IMR-90 (cell line): ENCODE results near the gene FOXO1. TPM values are rescaled to one million over a fixed set of nuclear protein-coding genes. Genes with fewer than 3 reads are reported as not detected.

Experiments used
- ATAC-seq: fragments of 200-7000 bp; cut with Tn5 transposase; 2 replicates; pipeline ENCODE4 v1.9.1; 2020; ENCODE audit warnings: low read depth, mild to moderate bottlenecking, moderate library complexity
- BruUV-seq: library from RNA; stranded (reverse); fragments of 400-500 nt; replicated peaks from 2 replicates; lab custom pipeline; 2021; lab: Mats Ljungman, UMichigan
- CTCF ChIA-PET: fragments of 300-600 bp; formaldehyde crosslinking; extraction: SDS; loops from one replicate; lab custom pipeline; 2021; ENCODE audit warnings: antibody characterized with exemption; lab: Yijun Ruan, JAX
- POLR2A ChIA-PET: fragments of 300-600 bp; sonication (Branson Sonifier 250); formaldehyde crosslinking; loops from one replicate; lab custom pipeline; 2022; ENCODE audit warnings: antibody characterized with exemption; ENCODE audit not compliant: unreplicated experiment; lab: Charles Lee
- DNase-seq: peaks from one replicate; pipeline ENCODE4 v3.0.0; 2013
- H2AFZ ChIP-seq: replicated peaks from 2 replicates; pipeline ENCODE3; 2013; ENCODE audit warnings: low read length, mild to moderate bottlenecking; ENCODE audit not compliant: poor library complexity
- H2AK5ac ChIP-seq: 2 replicates; pipeline ENCODE4 v1.6.1; 2013; ENCODE audit warnings: low read depth, low read length, inconsistent platforms
- H2AK9ac ChIP-seq: replicated peaks from 2 replicates; pipeline ENCODE3; 2013; ENCODE audit warnings: mild to moderate bottlenecking, low read depth, low read length, moderate library complexity; ENCODE audit not compliant: poor library complexity
- H2BK120ac ChIP-seq: 2 replicates; pipeline ENCODE4 v1.6.1; 2013; ENCODE audit warnings: low read depth, low read length, inconsistent platforms
- H2BK15ac ChIP-seq: 3 replicates; pipeline ENCODE4 v1.6.1; 2013; ENCODE audit warnings: low read depth, low read length, inconsistent platforms
- H2BK20ac ChIP-seq: 2 replicates; pipeline ENCODE4 v1.6.1; 2013; ENCODE audit warnings: low read depth, mild to moderate bottlenecking, inconsistent platforms, low read length, moderate library complexity
- H2BK5ac ChIP-seq: 2 replicates; pipeline ENCODE4 v1.6.1; 2013; ENCODE audit warnings: mild to moderate bottlenecking, low read depth, low read length, inconsistent platforms; ENCODE audit not compliant: poor library complexity, severe bottlenecking
- H3K14ac ChIP-seq: replicated peaks from 2 replicates; pipeline ENCODE4 v1.6.1; 2013; ENCODE audit warnings: low read depth, low read length, inconsistent platforms
- H3K18ac ChIP-seq: 2 replicates; pipeline ENCODE4 v1.6.1; 2013; ENCODE audit warnings: low read depth, low read length, control low read depth
- H3K23ac ChIP-seq: 2 replicates; pipeline ENCODE4 v1.6.1; 2013; ENCODE audit warnings: low read depth, low read length, inconsistent platforms
- H3K27ac ChIP-seq: 2 replicates; pipeline ENCODE4 v1.5.1; 2013; ENCODE audit warnings: mild to moderate bottlenecking, control low read depth, low read length; ENCODE audit not compliant: insufficient read depth
- H3K27me3 ChIP-seq: 2 replicates; pipeline ENCODE4 v1.6.1; 2013; ENCODE audit warnings: low read length; ENCODE audit not compliant: control insufficient read depth, insufficient read depth
- H3K36me3 ChIP-seq: 2 replicates; pipeline ENCODE4 v1.6.1; 2013; ENCODE audit warnings: low read length, mixed read lengths; ENCODE audit not compliant: control insufficient read depth, insufficient read depth
- H3K4ac ChIP-seq: 2 replicates; pipeline ENCODE4 v1.6.1; 2013; ENCODE audit warnings: low read depth, low read length, inconsistent platforms
- H3K4me1 ChIP-seq: 2 replicates; pipeline ENCODE4 v1.6.1; 2013; ENCODE audit warnings: low read length, mixed read lengths; ENCODE audit not compliant: control insufficient read depth, insufficient read depth
- H3K4me2 ChIP-seq: 2 replicates; pipeline ENCODE4 v1.6.1; 2013; ENCODE audit warnings: low read depth, mild to moderate bottlenecking, control low read depth, low read length, moderate library complexity
- H3K4me3 ChIP-seq: 2 replicates; pipeline ENCODE4 v1.5.1; 2013; ENCODE audit warnings: low read depth, mild to moderate bottlenecking, control low read depth, low read length, moderate library complexity; ENCODE audit not compliant: insufficient read depth
- H3K56ac ChIP-seq: 2 replicates; pipeline ENCODE4 v1.6.1; 2013; ENCODE audit warnings: low read length, inconsistent platforms; ENCODE audit not compliant: insufficient read depth; ENCODE audit errors: extremely low read depth
- H3K79me1 ChIP-seq, 2 experiments: 2 replicates each; pipeline ENCODE4 v1.6.1; 2013; ENCODE audit warnings: low read length in 2 of 2, inconsistent platforms in 1 of 2, low read depth in 1 of 2
- H3K9ac ChIP-seq: 2 replicates; pipeline ENCODE4 v1.6.1; 2013; ENCODE audit warnings: low read depth, low read length, control low read depth
- H3K9me1 ChIP-seq: 2 replicates; pipeline ENCODE4 v1.6.1; 2013; ENCODE audit warnings: low read length, inconsistent platforms; ENCODE audit not compliant: insufficient read depth
- H3K9me3 ChIP-seq: 2 replicates; pipeline ENCODE4 v1.6.1; 2013; ENCODE audit warnings: low read length; ENCODE audit not compliant: control insufficient read depth, insufficient read depth
- H4K20me1 ChIP-seq: 2 replicates; pipeline ENCODE4 v1.6.1; 2013; ENCODE audit warnings: low read length, inconsistent platforms; ENCODE audit not compliant: insufficient read depth
- H4K5ac ChIP-seq: 2 replicates; pipeline ENCODE4 v1.6.1; 2013; ENCODE audit warnings: mild to moderate bottlenecking, low read depth, low read length, control low read depth
- H4K8ac ChIP-seq, 2 experiments: 2 replicates each; pipeline ENCODE4 v1.6.1; 2013; ENCODE audit warnings: low read depth in 2 of 2, low read length in 2 of 2, control low read depth in 1 of 2, inconsistent platforms in 1 of 2
- H4K91ac ChIP-seq: 2 replicates; pipeline ENCODE4 v1.6.1; 2013; ENCODE audit warnings: low read depth, low read length, inconsistent platforms; ENCODE audit not compliant: insufficient read depth
- BHLHE40 ChIP-seq: fragments of 150-350 bp; IDR thresholded peaks from 2 replicates; pipeline ENCODE4 v1.6.1; 2016; ENCODE audit warnings: mild to moderate bottlenecking, low read depth, low read length
- CEBPB ChIP-seq: IDR thresholded peaks from 2 replicates; pipeline ENCODE4 v1.6.1; 2012; ENCODE audit warnings: low read depth, low read length, improper control_type of control experiment
- CHD1 ChIP-seq: IDR thresholded peaks from 2 replicates; pipeline ENCODE4 v1.6.1; 2012; ENCODE audit warnings: low read depth, low read length, improper control_type of control experiment
- CTCF ChIP-seq: conservative IDR thresholded peaks from 2 replicates; pipeline ENCODE4 v1.5.1; 2012; ENCODE audit warnings: mild to moderate bottlenecking, low read depth, low read length, improper control_type of control experiment
- FOS ChIP-seq: fragments of 150-350 bp; IDR thresholded peaks from 2 replicates; pipeline ENCODE4 v1.6.1; 2016; ENCODE audit warnings: low read depth, low read length
- MXI1 ChIP-seq: IDR thresholded peaks from 2 replicates; pipeline ENCODE4 v1.6.1; 2012; ENCODE audit warnings: low read depth, mild to moderate bottlenecking, low read length, moderate library complexity, borderline replicate concordance
- NFE2L2 ChIP-seq: fragments of 150-350 bp; IDR thresholded peaks from 2 replicates; pipeline ENCODE4 v1.6.1; 2016; ENCODE audit warnings: low read depth, mild to moderate bottlenecking, low read length
- RAD21 ChIP-seq: IDR thresholded peaks from 2 replicates; pipeline ENCODE4 v1.6.1; 2012; ENCODE audit warnings: low read length, improper control_type of control experiment
- RCOR1 ChIP-seq: IDR thresholded peaks from 2 replicates; pipeline ENCODE4 v1.6.1; 2012; ENCODE audit warnings: mild to moderate bottlenecking, low read length, improper control_type of control experiment; ENCODE audit not compliant: insufficient replicate concordance
- RFX5 ChIP-seq: IDR thresholded peaks from 2 replicates; pipeline ENCODE4 v1.8.0; 2012; ENCODE audit warnings: low read depth, mild to moderate bottlenecking, low read length, moderate library complexity
- SMC3 ChIP-seq: fragments of 150-350 bp; IDR thresholded peaks from 2 replicates; pipeline ENCODE4 v1.6.1; 2016; ENCODE audit warnings: low read depth, mild to moderate bottlenecking, antibody characterized with exemption, low read length, moderate library complexity
- WGBS, 2 experiments: methylation state at CpG; one replicate each; pipeline versions ENCODE4 v1.1.5 to v1.1.7; 2013; ENCODE audit warnings: missing lambda C conversion rate in 2 of 2; ENCODE audit not compliant: insufficient read length in 1 of 2; ENCODE audit errors: extremely low coverage in 2 of 2; 5-methylcytosine and 5-hydroxymethylcytosine counted together
- dilution Hi-C: fragments of 300-500 bp; cut with HindIII; formaldehyde crosslinking; loops from one replicate; pipeline ENCODE4 v1.14.3; 2018; ENCODE audit warnings: low sequenced_read_pairs; ENCODE audit not compliant: unreplicated experiment
- in situ Hi-C: fragments of 300-500 bp; cut with MboI; formaldehyde crosslinking; loops from 3 replicates; pipeline ENCODE4 v1.14.3; 2019; ENCODE audit warnings: low sequenced_read_pairs, inconsistent platforms, mixed read lengths
- intact Hi-C: fragments of 100-400 bp; cut with micrococcal nuclease; formaldehyde crosslinking; loops from 2 replicates; pipeline ENCODE4 v1.10.0; 2022
- polyA plus RNA-seq, 3 experiments: library from polyadenylated mRNA; depleted of rRNA; stranded (reverse); fragments of >200 nt; gene quantifications; 2 replicates each; pipeline ENCODE4 v1.2.3, GENCODE V29; 2012; ENCODE audit warnings: low replicate concordance in 1 of 3
- total RNA-seq: library from RNA; depleted of rRNA; stranded (reverse); fragments of >200 nt; gene quantifications from 2 replicates; pipeline ENCODE4 v1.2.3, GENCODE V29; 2012
- TF ChIP-seq, protein P1 (sequence below): fragments of 150-350 bp; IDR thresholded peaks from 2 replicates; pipeline ENCODE4 v1.6.1; 2016; ENCODE audit warnings: low read depth, mild to moderate bottlenecking, low read length, moderate library complexity, borderline replicate concordance
- TF ChIP-seq, protein P2 (sequence below): fragments of 150-350 bp; IDR thresholded peaks from 2 replicates; pipeline ENCODE4 v1.6.1; 2017; ENCODE audit warnings: mild to moderate bottlenecking, antibody characterized with exemption, low read length, low read depth

The FOXO1 gene
- total and polyA plus RNA-seq, 2 of the 4 experiments (the other 2 are of a cell fraction) = 0.12 to 0.18 TPM

DNA sequence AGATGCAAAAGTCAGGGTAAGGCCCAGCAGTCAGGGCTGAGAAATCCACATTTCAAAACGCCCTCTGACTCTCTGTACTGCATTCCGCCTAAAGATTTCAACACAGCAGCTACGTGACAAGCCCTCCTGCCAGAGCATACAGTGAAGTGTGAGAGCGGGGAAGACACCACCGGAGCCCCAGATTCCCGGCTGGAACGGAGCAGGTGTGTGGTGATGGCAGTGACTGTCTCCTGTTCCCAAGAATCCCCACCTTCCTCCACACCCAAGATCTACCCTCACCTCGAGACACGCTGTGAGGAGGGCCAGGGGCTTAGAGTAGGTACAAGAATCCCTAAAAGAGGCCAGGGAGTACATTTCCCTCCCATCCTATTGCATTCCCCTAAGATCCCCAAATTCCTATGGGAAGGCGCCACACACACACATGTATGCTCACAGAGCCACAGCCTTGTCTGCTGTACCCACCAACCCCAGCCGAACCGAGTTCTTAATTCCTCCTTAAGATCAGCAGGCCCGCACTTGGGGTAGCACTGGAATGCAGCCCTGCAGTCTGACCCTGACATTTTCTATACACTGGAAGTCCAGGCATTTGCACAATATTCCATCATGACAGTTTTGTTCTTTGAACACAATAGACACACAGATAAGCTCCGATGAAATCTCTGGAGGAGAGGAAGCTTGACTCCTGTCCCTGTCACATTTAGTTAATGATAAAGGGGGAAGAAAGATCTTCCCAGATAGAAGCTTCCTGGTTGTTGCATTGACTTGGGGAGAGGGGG lies 102.9 kb downstream of the FOXO1 start:
- TF ChIP-seq, protein P1, sequence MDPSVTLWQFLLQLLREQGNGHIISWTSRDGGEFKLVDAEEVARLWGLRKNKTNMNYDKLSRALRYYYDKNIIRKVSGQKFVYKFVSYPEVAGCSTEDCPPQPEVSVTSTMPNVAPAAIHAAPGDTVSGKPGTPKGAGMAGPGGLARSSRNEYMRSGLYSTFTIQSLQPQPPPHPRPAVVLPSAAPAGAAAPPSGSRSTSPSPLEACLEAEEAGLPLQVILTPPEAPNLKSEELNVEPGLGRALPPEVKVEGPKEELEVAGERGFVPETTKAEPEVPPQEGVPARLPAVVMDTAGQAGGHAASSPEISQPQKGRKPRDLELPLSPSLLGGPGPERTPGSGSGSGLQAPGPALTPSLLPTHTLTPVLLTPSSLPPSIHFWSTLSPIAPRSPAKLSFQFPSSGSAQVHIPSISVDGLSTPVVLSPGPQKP = no peak
- no peak for TF ChIP-seq BHLHE40
- TF ChIP-seq NFE2L2 = no peak
- no peak for TF ChIP-seq CEBPB
- TF ChIP-seq SMC3 = no peak
- no peak for TF ChIP-seq FOS
- no peak for TF ChIP-seq RCOR1
- TF ChIP-seq, protein P2, sequence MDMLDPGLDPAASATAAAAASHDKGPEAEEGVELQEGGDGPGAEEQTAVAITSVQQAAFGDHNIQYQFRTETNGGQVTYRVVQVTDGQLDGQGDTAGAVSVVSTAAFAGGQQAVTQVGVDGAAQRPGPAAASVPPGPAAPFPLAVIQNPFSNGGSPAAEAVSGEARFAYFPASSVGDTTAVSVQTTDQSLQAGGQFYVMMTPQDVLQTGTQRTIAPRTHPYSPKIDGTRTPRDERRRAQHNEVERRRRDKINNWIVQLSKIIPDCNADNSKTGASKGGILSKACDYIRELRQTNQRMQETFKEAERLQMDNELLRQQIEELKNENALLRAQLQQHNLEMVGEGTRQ = no peak
- no peak for TF ChIP-seq CHD1
- no peak for TF ChIP-seq RAD21
- no peak for TF ChIP-seq CTCF
- no peak for TF ChIP-seq RFX5
- no peak for TF ChIP-seq MXI1
- no peaks in the 10 kb centered on the region for H3K9me1 ChIP-seq
- no peak overlapping the region for H2BK5ac ChIP-seq
- H4K20me1 ChIP-seq = no peaks in the 10 kb centered on the region
- H2AFZ ChIP-seq = no peak overlapping the region
- H2AK5ac ChIP-seq = no peak overlapping the region
- peaks cover 2% of the 10 kb centered on the region for H3K27me3 ChIP-seq
- no peak overlapping the region for H4K8ac ChIP-seq
- no peaks in the 10 kb centered on the region for H3K36me3 ChIP-seq
- no peak overlapping the region for H3K18ac ChIP-seq
- 39% methylated on average over 3 of the region's 14 CpGs; no CpG with 5 or more reads in 1 of the 2 experiments for WGBS, 2 experiments
- no peaks in the 10 kb centered on the region for H3K79me1 ChIP-seq
- no peak overlapping the region for H2AK9ac ChIP-seq
- H3K4ac ChIP-seq = no peak overlapping the region
- CTCF ChIA-PET = no interaction called here
- POLR2A ChIA-PET = no interaction called here
- no TSS peak for BruUV-seq
- no peak overlapping the region for H3K4me2 ChIP-seq
- H3K4me1 ChIP-seq = no peaks in the 10 kb centered on the region
- no peak overlapping the region for H3K27ac ChIP-seq
- H3K4me3 ChIP-seq = no peak overlapping the region
- H3K9ac ChIP-seq = no peak overlapping the region
- H2BK120ac ChIP-seq = no peak overlapping the region
- ATAC-seq = no peak
- no peak overlapping the region for H2BK15ac ChIP-seq
- dilution Hi-C loops = no loop called here
- no peak for DNase-seq
- H4K5ac ChIP-seq = no peak overlapping the region
- H3K56ac ChIP-seq = no peak overlapping the region
- in situ Hi-C loops = no loop called here
- H3K14ac ChIP-seq = no peak overlapping the region
- intact Hi-C loops = no loop called here
- no peaks in the 10 kb centered on the region for H3K9me3 ChIP-seq
- H4K91ac ChIP-seq = no peak overlapping the region
- H3K23ac ChIP-seq = no peak overlapping the region
- no peak overlapping the region for H2BK20ac ChIP-seq
